Measurements from ENCODE around the gene PLEKHA7.
"Not testable (repeated sequence)": the region's sequence is repeated elsewhere in the genome, so short reads cannot be mapped to it uniquely, and the experiment has no call there.

Gene PLEKHA7

DNA sequence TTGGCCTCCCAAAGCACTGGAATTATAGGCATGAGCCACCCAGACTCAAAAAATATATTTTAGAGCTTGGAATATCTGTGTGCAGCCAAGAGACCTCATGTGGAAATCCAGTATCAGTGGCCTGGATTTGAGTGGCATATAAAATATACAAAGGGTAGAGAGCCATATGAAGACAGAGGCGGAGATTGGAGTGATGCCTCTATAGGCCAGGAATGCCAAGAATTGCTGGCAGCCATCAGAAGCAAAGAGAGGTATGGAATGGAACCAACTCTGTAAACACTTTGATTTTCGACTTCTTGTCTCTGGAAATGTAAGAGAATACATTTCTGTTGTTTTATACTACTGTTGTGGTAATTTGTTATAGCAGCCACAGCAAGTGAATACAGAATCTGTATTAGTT lies 123.0 kb downstream of the PLEKHA7 start:
- DNase-seq, result no peak

DNA sequence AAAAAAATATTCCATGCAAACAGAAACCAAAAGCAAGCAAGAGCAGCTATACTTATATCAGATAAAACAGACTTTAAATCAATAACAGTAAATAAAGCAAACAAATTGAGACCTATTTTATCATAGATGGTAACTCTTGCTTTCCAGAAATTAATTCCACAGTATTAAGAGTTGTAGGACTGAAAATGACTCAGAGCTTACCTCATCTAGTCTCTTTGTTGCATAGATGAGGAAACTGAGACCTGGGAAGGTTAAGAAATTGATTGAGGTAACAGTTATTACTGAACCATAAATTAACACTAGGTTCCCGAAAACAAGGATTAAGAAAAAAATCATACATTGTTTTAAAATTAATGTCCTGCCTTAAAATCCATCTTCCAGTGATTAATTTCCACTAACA lies 123.8 kb downstream of the PLEKHA7 start:
- TF ChIP-seq POLR2A (IDR thresholded peaks at IDR 0.05; ENCODE audit: low read length) (no peak), GATA1 (IDR thresholded peaks at IDR 0.05; ENCODE audit: low read depth, low read length) (no peak)
- no peak for DNase-seq

More for the DNA sequence above, 123.0 kb downstream of the PLEKHA7 start:
- TF ChIP-seq POLR2A (IDR thresholded peaks at IDR 0.05; ENCODE audit: low read length) (no peak), GATA1 (IDR thresholded peaks at IDR 0.05; ENCODE audit: low read depth, low read length) (no peak)

DNA sequence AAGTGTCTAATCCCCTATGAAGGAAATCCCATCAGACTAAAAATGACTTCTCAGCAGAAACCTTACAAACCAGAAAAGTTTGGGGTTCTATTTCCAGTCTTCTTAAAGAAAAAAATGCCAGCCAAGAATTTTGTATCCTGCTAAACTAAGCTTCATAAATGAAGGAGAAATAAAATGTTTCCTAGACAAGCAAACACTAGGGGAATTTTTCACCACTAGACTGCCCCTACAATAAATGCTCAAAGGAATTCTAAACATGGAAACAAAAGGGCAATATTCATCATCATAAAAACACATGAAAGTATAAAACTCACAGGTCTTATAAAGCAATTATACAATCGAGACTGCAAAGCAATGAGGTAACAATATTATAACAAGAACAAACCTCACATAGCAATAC lies 124.3 kb downstream of the PLEKHA7 start:
- TF ChIP-seq POLR2A (IDR thresholded peaks at IDR 0.05; ENCODE audit: low read length) (no peak), GATA1 (IDR thresholded peaks at IDR 0.05; ENCODE audit: low read depth, low read length) (no peak)

DNA sequence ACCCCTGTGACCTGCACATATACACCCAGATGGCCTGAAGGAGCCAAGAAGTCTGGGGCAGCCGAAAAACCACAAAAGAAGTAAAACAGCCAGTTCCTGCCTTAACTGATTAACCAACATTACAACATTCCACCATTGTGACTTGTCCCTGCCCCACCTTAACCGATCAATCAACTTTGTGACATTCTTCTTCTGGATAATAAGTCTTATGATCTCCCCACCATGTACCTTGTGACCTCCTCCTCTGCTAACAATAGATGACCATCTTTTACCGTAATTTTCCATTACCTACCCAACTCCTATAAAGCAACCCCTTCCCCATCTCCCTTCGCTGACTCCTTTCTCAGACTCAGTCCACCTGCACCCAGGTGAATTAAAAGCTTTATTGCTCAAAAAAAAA lies 125.2 kb downstream of the PLEKHA7 start:
- DNase-seq, result not testable (repeated sequence)

More for the DNA sequence above, 124.3 kb downstream of the PLEKHA7 start:
- DNase-seq, result no peak

DNA sequence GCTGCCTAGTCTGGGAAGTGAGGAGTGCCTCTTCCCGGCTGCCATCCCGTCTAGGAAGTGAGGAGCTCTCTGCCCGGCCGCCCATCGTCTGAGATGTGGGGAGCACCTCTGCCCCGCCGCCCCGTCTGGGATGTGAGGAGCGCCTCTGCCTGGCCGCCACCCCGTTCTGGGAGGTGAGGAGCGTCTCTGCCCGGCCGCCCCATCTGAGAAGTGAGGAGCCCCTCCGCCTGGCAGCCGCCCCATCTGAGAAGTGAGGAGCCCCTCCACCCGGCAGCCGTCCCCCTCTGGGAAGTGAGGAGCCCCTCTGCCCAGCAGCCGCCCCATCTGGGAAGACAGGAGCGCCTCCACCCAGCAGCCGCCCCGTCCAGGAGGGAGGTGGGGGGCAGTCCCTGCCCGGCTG lies 126.3 kb downstream of the PLEKHA7 start:
- not testable (repeated sequence) for DNase-seq

DNA sequence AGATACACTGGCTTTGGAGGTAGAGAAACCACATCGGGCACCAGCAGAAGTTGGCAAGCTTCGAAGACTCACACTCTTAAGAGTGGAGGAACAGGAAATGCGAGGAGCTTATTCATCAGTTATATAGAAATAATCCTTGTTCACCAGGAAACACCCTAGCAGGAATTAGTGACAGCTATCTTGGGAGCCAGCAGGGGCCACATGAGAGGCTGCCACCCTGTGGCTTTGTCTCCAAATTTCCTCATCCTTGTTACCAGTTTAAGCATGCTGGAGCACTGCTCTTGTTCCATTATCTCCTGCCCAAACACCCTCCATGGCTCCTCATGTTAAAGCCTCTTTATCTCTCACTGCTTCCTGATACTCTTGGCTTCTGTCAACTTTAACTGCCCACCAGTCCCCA lies 131.0 kb downstream of the PLEKHA7 start:
- TF ChIP-seq POLR2A (IDR thresholded peaks at IDR 0.05; ENCODE audit: low read length) (no peak), GATA1 (IDR thresholded peaks at IDR 0.05; ENCODE audit: low read depth, low read length) (no peak)
- peak; percentile 47 to 66 for DNase-seq

DNA sequence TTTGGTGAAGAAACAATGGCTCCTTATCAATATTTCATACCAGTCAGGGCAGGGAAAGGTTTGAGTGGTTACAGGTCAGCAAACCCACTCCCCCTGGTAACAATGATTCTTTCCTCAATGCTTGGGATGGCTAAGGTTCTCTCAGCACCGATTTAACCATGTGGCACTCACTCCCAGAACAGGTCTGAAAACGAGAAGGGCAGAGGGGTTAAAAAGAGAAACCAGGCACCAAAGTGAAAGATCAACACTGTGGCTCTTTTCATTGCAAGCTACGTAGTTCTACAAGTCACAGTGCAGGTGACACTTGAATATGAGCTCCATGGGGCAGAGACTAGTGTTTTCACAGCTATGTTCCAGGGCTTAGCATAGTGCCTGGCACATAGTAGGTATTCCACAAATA lies 132.4 kb downstream of the PLEKHA7 start:
- no peak for TF ChIP-seq POLR2A (IDR thresholded peaks at IDR 0.05; ENCODE audit: low read length)
- TF ChIP-seq GATA1 (IDR thresholded peaks at IDR 0.05; ENCODE audit: low read depth, low read length), result no peak
- DNase-seq, result no peak

DNA sequence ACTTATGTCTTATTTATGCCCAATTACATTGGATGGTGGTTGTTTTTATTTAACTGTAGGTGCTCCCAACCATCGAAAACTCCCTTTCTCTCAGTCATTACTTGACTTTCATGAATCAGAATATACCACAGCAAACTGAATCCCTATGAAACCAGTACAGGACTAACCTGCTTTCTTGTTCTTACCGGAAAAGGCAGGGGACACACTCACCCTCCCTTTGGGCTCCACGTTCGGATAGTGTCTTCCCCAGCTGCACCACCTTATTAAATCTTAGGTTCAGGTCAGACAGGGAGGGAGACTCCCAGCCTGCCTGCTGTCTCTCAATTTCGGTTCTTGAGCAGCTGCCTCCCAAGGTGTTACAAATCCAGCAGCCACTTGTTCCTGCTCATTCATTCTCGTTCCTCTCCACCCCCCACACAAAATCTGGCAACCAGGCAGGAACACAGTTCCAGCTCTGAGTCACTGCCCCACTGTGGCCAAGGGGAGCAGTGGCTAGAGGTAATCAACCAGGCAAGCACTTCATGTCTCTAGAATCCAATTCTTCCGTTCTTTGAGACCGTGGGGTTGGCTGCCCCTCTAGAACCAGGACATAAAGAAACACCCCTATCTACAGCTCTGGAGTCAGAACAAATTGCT lies 133.0 kb downstream of the PLEKHA7 start:
- TF ChIP-seq GATA1 (IDR thresholded peaks at IDR 0.05; ENCODE audit: low read depth, low read length), result no peak
- TF ChIP-seq POLR2A (IDR thresholded peaks at IDR 0.05; ENCODE audit: low read length), result no peak
- no peak for DNase-seq

DNA sequence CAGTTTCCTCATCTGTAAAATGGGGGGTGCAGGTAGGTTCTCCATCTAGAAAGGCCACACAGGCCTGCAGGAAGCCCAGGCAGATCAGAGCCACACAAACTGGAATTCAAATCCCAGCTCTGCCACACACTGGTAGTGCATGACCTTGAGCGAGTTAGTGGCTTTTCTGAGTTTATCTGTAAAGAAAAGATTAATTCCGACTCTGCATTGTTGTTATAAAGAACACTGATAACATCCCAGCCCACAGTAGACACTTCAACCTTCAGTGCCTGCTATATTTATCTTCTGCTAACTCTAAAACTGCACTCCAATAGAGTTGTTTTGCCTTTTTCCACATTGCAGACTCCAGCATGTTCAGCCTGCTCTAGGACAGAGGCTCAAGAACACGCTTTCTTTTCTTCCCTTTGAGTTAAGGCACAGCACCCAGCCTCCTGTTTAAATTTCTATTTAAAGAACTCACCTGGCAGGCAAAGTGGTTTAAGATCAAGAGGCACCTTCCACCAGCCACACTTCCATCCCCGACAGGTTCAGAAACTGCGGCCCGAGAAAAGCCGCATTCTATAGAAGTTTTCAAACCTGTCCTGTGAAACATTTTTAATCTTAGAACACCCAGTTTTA lies 133.9 kb downstream of the PLEKHA7 start:
- no peak for DNase-seq
- TF ChIP-seq POLR2A (IDR thresholded peaks at IDR 0.05; ENCODE audit: low read length) (no peak), GATA1 (IDR thresholded peaks at IDR 0.05; ENCODE audit: low read depth, low read length) (no peak)

DNA sequence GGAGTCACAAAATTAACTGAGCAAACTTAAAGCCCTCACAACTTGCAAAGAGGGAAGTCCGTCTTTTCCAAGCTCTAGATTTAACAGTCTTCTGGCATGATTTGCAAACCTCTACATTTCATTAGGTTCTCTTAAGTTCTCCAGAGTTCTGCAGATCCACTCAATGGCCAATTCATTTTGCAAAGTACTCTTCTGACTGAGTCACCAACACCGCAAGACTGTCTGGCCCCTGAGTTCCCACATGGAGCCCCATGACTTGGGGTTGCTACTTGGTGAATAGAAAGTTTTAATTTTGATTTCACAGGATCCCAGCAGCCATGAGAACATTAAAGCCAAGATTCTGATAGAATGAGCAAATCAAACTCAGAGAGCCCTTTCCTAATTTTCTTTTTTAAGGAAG lies 134.5 kb downstream of the PLEKHA7 start:
- no peak for DNase-seq
- TF ChIP-seq GATA1 (IDR thresholded peaks at IDR 0.05; ENCODE audit: low read depth, low read length), result no peak
- no peak for TF ChIP-seq POLR2A (IDR thresholded peaks at IDR 0.05; ENCODE audit: low read length)

DNA sequence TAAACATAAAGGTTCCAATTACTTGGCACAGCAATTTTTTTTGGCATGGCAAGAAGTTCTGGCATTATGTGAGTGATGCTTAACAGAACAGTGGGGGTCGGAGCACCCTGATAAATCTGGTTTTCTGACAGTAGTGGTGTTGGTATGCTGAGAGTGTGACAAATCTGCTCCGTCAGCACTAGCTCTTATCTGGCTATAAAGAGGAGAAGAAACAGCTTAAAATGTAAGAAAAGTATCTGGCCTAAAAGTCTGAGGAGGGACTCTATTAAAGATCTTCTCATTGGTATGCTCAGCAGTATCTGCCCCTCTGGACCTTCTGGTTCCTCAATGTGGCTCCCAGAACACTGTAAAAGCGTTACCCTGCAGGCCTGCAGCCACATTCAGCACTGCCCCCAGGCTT lies 137.4 kb downstream of the PLEKHA7 start:
- no peak for DNase-seq
- TF ChIP-seq GATA1 (IDR thresholded peaks at IDR 0.05; ENCODE audit: low read depth, low read length) (no peak), POLR2A (IDR thresholded peaks at IDR 0.05; ENCODE audit: low read length) (no peak)

DNA sequence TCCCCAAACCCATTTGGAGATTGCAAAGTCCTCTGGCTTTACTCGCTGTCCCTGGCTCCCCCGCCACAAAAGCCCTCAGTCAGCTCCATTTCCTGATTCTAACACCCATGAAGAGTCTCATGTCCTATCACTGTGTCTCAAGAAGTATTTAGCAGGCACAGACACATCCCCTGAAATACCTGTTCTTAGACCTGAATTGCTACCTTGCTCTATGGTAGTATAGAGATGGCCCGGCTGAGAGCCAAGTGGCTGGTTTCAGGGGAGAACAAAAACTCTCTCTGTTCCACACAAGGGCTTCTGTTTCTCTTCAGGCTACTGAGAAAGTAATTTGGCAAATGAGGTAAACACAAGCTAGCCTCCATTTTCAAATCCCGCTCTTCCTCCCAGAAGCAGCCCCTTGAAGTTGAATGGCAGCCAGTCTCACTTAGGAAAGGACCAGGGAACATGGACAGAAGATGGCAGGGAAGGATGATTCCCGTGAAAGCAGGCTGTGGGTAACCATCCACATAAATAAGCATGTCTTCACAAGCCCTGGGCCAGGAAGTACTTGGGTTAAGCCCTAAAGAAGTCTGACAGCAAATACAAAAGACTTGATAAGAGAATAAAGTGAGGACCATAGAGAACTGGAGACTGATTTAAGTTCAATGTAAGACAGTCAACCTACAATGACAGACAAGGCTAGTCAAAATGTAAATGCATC lies 138.0 kb downstream of the PLEKHA7 start:
- no peak for TF ChIP-seq POLR2A (IDR thresholded peaks at IDR 0.05; ENCODE audit: low read length)
- no peak for TF ChIP-seq GATA1 (IDR thresholded peaks at IDR 0.05; ENCODE audit: low read depth, low read length)
- DNase-seq, result no peak

DNA sequence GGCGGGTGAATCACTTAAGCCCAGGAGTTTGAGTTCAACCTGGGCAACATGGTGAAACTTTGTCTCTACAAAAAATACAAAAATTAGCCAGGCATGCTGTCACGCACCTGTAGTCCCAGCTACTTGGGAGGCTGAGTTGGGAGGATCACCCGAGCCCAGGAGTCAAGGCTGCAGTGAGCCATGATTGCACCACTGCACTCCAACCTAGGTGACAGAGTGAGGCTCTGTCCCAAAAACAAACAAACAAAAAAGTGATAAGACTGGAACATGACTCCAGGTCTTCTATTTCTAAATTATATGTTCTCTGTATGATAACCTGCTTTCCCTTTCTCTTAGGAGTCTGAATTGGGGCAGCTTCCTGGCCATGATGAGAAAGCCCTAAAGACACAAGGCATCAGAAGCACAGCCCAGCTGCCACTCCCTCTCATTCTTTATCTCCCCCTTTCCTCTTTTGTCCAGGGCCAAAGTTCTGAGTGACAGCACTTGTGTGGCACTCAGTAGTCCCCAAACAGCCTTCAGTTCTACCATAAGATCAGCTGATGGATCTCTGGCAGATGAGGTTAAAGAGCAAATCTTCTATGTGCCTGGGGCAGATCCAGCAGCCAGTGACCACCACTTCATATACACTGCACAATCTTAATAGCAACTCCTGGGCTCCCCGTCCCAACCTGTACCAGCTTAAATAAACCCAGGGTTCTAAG lies 139.8 kb downstream of the PLEKHA7 start:
- no peak for DNase-seq
- TF ChIP-seq GATA1 (IDR thresholded peaks at IDR 0.05; ENCODE audit: low read depth, low read length), result no peak
- no peak for TF ChIP-seq POLR2A (IDR thresholded peaks at IDR 0.05; ENCODE audit: low read length)

DNA sequence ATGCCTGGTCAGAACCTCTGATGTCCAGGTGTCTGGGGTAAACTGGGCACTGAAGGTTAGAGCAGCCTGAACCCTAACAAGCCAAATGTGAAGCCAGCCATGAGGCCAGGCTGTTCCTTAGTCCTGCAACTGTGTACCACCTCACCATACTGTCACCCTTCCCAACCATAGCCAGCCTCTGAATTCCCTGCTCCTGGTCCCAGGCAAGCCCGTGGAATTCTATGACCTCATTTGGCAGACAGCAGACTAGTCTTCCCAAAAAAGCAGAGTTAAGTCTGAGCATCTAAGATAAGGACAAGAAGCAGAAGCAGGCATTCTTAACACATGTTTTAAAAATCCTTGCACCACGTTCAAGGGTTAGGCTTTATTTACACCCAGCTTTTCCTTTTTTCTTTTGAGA lies 140.9 kb downstream of the PLEKHA7 start:
- TF ChIP-seq POLR2A (IDR thresholded peaks at IDR 0.05; ENCODE audit: low read length) (no peak), GATA1 (IDR thresholded peaks at IDR 0.05; ENCODE audit: low read depth, low read length) (no peak)
- DNase-seq, result no peak
